GM12878 (cell line): ENCODE measurements around the gene PPP1R3F. TPM values are rescaled to one million over a fixed set of nuclear protein-coding genes. Genes with fewer than 3 reads are reported as not detected.

ENCODE experiments used
- ATAC-seq: fragments of 200-7000 bp; cut with Tn5 transposase; 3 replicates; pipeline ENCODE4 v1.9.1; 2020; ENCODE audit warnings: mild to moderate bottlenecking, moderate library complexity
- BruUV-seq: library from RNA; stranded (reverse); fragments of 400-500 nt; replicated peaks from 2 replicates; lab custom pipeline; 2021; lab: Mats Ljungman, UMichigan
- CTCF ChIA-PET: fragments of 300-600 bp; sonication (Branson Sonifier 250); formaldehyde crosslinking; extraction: SDS; loops from one replicate; lab custom pipeline; 2021; ENCODE audit warnings: inconsistent platforms; lab: Yijun Ruan, JAX
- POLR2A ChIA-PET: fragments of 350-600 bp; formaldehyde crosslinking; extraction: SDS; loops from one replicate; lab custom pipeline; 2021; ENCODE audit warnings: inconsistent platforms; lab: Charles Lee
- RAD21 ChIA-PET: fragments of 300-600 bp; sonication (Branson Sonifier 250); formaldehyde crosslinking; loops from one replicate; lab custom pipeline; 2023; ENCODE audit warnings: antibody characterized with exemption; ENCODE audit not compliant: unreplicated experiment; lab: Charles Lee
- SMC1A ChIA-PET: fragments of 300-600 bp; sonication (Branson Sonifier 250); formaldehyde crosslinking; loops from one replicate; lab custom pipeline; 2023; ENCODE audit not compliant: unreplicated experiment, uncharacterized antibody; lab: Charles Lee
- DNase-seq: peaks from one replicate; pipeline ENCODE4 v3.0.0-alpha.2; 2011; ENCODE audit warnings: low read depth, low spot score
- FAIRE-seq: peaks from 3 replicates; lab custom pipeline; 2011; peaks lifted over from hg19 to GRCh38; lab: Jason Lieb, UNC
- H2AFZ ChIP-seq: 2 replicates; pipeline ENCODE4 v1.6.0; 2011; ENCODE audit warnings: low read depth, low read length, control low read depth; ENCODE audit not compliant: control insufficient read depth
- H3K27ac ChIP-seq: 2 replicates; pipeline ENCODE4 v1.5.1; 2011; ENCODE audit warnings: control low read depth; ENCODE audit not compliant: control insufficient read depth, insufficient read depth
- H3K27me3 ChIP-seq, 2 experiments: replicated peaks in 1 of 2; 2 replicates each; pipeline versions ENCODE4 v1.6.0 to v1.6.1; 2011; ENCODE audit warnings: low read length in 1 of 2; ENCODE audit not compliant: control insufficient read depth in 2 of 2, insufficient read depth in 2 of 2
- H3K36me3 ChIP-seq, 2 experiments: 2 replicates each; pipeline ENCODE4 v1.5.1; 2011; ENCODE audit warnings: low read length in 1 of 2; ENCODE audit not compliant: control insufficient read depth in 2 of 2, insufficient read depth in 2 of 2
- H3K4me1 ChIP-seq: 2 replicates; pipeline ENCODE4 v1.6.1; 2011; ENCODE audit warnings: mild to moderate bottlenecking, low read length, moderate library complexity, mixed read lengths; ENCODE audit not compliant: control insufficient read depth, insufficient read depth
- H3K4me2 ChIP-seq: 2 replicates; pipeline ENCODE4 v1.6.0; 2011; ENCODE audit warnings: control low read depth; ENCODE audit not compliant: control insufficient read depth, insufficient read depth
- H3K4me3 ChIP-seq: fragments of 200-600 bp; sonication (generic); 2 replicates; pipeline ENCODE4 v1.5.1; 2016
- H3K79me2 ChIP-seq: 2 replicates; pipeline ENCODE4 v1.6.0; 2011; ENCODE audit warnings: low read length; ENCODE audit not compliant: control insufficient read depth, insufficient read depth
- H3K9ac ChIP-seq: 2 replicates; pipeline ENCODE4 v1.8.0; 2011; ENCODE audit warnings: low read length, control low read depth, mixed read lengths; ENCODE audit not compliant: control insufficient read depth, insufficient read depth
- H3K9me3 ChIP-seq: replicated peaks from 3 replicates; pipeline ENCODE4 v1.5.1; 2011; ENCODE audit warnings: mild to moderate bottlenecking, low read length; ENCODE audit not compliant: control insufficient read depth, insufficient read depth
- H4K20me1 ChIP-seq: 2 replicates; pipeline ENCODE4 v1.6.0; 2011; ENCODE audit not compliant: control insufficient read depth, insufficient read depth
- RUNX3 ChIP-seq: IDR thresholded peaks from 2 replicates; pipeline ENCODE4 v1.6.1; 2012; ENCODE audit warnings: low read length, inconsistent platforms
- TCF7 ChIP-seq: IDR thresholded peaks from 2 replicates; pipeline ENCODE4 v1.6.1; 2014; ENCODE audit warnings: antibody characterized with exemption, borderline replicate concordance
- WRNIP1 ChIP-seq: IDR thresholded peaks from 2 replicates; pipeline ENCODE4 v1.6.1; 2011; ENCODE audit warnings: low read depth, low read length, improper control_type of control experiment, borderline replicate concordance
- WGBS: methylation state at CpG from one replicate; pipeline ENCODE4 v1.1.6; 2016; ENCODE audit warnings: low lambda C conversion rate; ENCODE audit not compliant: insufficient replicate concordance, insufficient coverage; ENCODE audit errors: missing lambda C conversion rate; 5-methylcytosine and 5-hydroxymethylcytosine counted together
- in situ Hi-C: fragments of 300-500 bp; cut with MboI; formaldehyde crosslinking; loops from 9 replicates; pipeline ENCODE4 v1.14.3; 2018; ENCODE audit warnings: mixed read lengths
- intact Hi-C: fragments of 100-400 bp; cut with micrococcal nuclease; formaldehyde crosslinking; loops from one replicate; pipeline ENCODE4 v1.14.2; 2022; ENCODE audit not compliant: unreplicated experiment
- polyA plus RNA-seq, 11 experiments: library from polyadenylated mRNA; depleted of rRNA in 4 of 11; unstranded in 6 of 11; stranded (reverse) in 5 of 11; fragments of >200 nt; fragmentation: Nextera tagmentation in 4 of 11; fragmentation: Illumina TruSeq in 1 of 11; extraction: Ambion mirVana in 4 of 11; extraction: Trizol in 1 of 11; gene quantifications; 1 replicate in 1 of 11; 2 replicates in 10 of 11; pipeline versions ENCODE4 v1.2.1 to v1.2.3, GENCODE V29; 2011 to 2016; ENCODE audit warnings: inconsistent platforms in 2 of 11, missing spikeins in 2 of 11, low read depth in 1 of 11
- total RNA-seq, 4 experiments: library from RNA; depleted of rRNA in 3 of 4; stranded (reverse); fragments of >200 nt in 3 of 4; fragmentation: Illumina TruSeq in 1 of 4; extraction: Trizol in 1 of 4; gene quantifications; 2 replicates each; pipeline versions ENCODE4 v1.2.1 to v1.2.3, GENCODE V29; 2013 to 2021
- TF ChIP-seq, protein P1 (sequence below): IDR thresholded peaks from 2 replicates; pipeline ENCODE4 v1.6.1; 2012; ENCODE audit warnings: mild to moderate bottlenecking, low read depth, low read length
- TF ChIP-seq, protein P2 (sequence below): fragments of 450-650 bp; IDR thresholded peaks from 2 replicates; pipeline ENCODE4 v1.6.1; 2017; ENCODE audit warnings: antibody characterized with exemption, mild to moderate bottlenecking, moderate library complexity

PPP1R3F gene
- total and polyA plus RNA-seq, 10 of the 15 experiments (the other 5 are each of a cell fraction or from before 2014, with no cell fraction given), result 0.18 to 4.4 (median 1.00) TPM

DNA sequence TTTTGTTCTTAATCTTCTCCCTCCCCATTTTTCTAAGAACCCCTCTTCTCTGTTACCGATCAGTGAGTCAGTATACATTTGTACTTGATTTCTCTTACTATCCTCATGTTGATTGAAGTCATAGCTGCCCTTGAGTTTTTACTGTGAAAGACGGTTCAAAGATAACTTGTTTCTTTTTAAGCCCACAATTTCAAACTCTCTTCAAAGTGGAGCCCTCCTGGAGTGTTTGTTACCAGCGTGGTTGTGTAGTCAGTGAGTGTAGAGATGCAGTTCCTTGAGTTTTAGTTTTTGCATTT is 7.9 kb downstream of the PPP1R3F start (continued):
- TF ChIP-seq, protein P1, sequence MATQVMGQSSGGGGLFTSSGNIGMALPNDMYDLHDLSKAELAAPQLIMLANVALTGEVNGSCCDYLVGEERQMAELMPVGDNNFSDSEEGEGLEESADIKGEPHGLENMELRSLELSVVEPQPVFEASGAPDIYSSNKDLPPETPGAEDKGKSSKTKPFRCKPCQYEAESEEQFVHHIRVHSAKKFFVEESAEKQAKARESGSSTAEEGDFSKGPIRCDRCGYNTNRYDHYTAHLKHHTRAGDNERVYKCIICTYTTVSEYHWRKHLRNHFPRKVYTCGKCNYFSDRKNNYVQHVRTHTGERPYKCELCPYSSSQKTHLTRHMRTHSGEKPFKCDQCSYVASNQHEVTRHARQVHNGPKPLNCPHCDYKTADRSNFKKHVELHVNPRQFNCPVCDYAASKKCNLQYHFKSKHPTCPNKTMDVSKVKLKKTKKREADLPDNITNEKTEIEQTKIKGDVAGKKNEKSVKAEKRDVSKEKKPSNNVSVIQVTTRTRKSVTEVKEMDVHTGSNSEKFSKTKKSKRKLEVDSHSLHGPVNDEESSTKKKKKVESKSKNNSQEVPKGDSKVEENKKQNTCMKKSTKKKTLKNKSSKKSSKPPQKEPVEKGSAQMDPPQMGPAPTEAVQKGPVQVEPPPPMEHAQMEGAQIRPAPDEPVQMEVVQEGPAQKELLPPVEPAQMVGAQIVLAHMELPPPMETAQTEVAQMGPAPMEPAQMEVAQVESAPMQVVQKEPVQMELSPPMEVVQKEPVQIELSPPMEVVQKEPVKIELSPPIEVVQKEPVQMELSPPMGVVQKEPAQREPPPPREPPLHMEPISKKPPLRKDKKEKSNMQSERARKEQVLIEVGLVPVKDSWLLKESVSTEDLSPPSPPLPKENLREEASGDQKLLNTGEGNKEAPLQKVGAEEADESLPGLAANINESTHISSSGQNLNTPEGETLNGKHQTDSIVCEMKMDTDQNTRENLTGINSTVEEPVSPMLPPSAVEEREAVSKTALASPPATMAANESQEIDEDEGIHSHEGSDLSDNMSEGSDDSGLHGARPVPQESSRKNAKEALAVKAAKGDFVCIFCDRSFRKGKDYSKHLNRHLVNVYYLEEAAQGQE, result no peak
- no peak for TF ChIP-seq WRNIP1
- TF ChIP-seq, protein P2, sequence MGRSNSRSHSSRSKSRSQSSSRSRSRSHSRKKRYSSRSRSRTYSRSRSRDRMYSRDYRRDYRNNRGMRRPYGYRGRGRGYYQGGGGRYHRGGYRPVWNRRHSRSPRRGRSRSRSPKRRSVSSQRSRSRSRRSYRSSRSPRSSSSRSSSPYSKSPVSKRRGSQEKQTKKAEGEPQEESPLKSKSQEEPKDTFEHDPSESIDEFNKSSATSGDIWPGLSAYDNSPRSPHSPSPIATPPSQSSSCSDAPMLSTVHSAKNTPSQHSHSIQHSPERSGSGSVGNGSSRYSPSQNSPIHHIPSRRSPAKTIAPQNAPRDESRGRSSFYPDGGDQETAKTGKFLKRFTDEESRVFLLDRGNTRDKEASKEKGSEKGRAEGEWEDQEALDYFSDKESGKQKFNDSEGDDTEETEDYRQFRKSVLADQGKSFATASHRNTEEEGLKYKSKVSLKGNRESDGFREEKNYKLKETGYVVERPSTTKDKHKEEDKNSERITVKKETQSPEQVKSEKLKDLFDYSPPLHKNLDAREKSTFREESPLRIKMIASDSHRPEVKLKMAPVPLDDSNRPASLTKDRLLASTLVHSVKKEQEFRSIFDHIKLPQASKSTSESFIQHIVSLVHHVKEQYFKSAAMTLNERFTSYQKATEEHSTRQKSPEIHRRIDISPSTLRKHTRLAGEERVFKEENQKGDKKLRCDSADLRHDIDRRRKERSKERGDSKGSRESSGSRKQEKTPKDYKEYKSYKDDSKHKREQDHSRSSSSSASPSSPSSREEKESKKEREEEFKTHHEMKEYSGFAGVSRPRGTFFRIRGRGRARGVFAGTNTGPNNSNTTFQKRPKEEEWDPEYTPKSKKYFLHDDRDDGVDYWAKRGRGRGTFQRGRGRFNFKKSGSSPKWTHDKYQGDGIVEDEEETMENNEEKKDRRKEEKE, result no peak
- no peak for TF ChIP-seq RUNX3
- TF ChIP-seq, all 136 proteins: peak for 0

DNA sequence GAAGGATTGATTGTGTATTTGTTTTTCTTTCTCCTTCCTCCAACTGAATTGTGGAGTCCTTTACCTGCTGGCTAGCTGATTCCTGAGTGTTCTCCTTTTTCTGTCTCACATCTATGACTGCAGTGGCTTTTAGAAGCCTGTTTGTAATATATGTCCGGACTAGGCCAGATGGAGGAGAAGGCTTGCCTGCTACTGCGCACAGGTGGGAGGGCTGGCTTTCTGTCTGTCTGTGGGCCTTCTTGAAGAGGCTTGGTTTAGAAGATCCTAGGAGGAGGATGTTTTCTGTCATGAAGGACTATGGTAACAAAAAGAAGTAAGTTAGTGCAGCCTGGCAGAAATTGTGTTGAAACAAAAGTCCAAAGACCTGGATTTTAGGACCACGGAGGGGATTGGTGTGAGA is 8.5 kb downstream of the PPP1R3F start:
- H3K9me3 ChIP-seq, result no peaks in the 10 kb centered on the region
- no peak for FAIRE-seq
- TF ChIP-seq, protein P1, result no peak
- no peak for TF ChIP-seq TCF7
- TF ChIP-seq, all 136 proteins: peak for 0
- CTCF ChIA-PET, result no interaction called here
- in situ Hi-C loops (no loop called here), intact Hi-C loops (no loop called here)
- Histone ChIP-seq H2AFZ (no peak overlapping the region), H3K4me1 (no peaks in the 10 kb centered on the region), H3K4me2 (no peak overlapping the region), H3K79me2 (no peaks in the 10 kb centered on the region), H3K9ac (no peak overlapping the region), H3K4me3 (no peak overlapping the region), H3K36me3 (no peaks in the 10 kb centered on the region), H3K27me3 (no peaks in the 10 kb centered on the region), H3K27ac (no peak overlapping the region), H4K20me1 (no peaks in the 10 kb centered on the region)
- DNase-seq, result no peak
- WGBS, result 80% methylated on average over 3 of the region's 3 CpGs
- no TSS peak for BruUV-seq
- SMC1A ChIA-PET, result no interaction called here
- POLR2A ChIA-PET, result no interaction called here
- RAD21 ChIA-PET, result no interaction called here
- ATAC-seq, result no peak
